Activated CD8-positive, alpha-beta memory T cell treated with anti-CD3 and anti-CD28 coated beads for 4 hours (primary cell): ENCODE results near the gene ITGAX.
"Not testable (repeated sequence)": the region's sequence is repeated elsewhere in the genome, so short reads cannot be mapped to it uniquely, and the experiment has no call there.

Experiments
- DNase-seq, 2 donors: peaks; one replicate each; pipeline ENCODE4 v3.0.0-alpha.2; 2020; ENCODE audit warnings: low read depth in 2 of 2

ITGAX gene

GRCh38 chr16:31354394-31355291 lies at the start of gene ITGAX:
ITGAX (plus strand) TSS chr16:31355176; CDS start chr16:31355255, 79 bp downstream.
- peak; percentile 52 to 53 for DNase-seq

- DNase-seq, result no peak
Measured at GRCh38 chr16:31305219-31305618, 49.8 kb upstream of the ITGAX start.

GRCh38 chr16:31308381-31308780 lies 46.6 kb upstream of the ITGAX start:
- not testable (repeated sequence) for DNase-seq

GRCh38 chr16:31322500-31322899 lies 32.5 kb upstream of the ITGAX start:
- DNase-seq, result no peak

- DNase-seq, result no peak
Measured at GRCh38 chr16:31323959-31324629, 30.9 kb upstream of the ITGAX start.

GRCh38 chr16:31325171-31325570 lies 29.8 kb upstream of the ITGAX start:
- no peak for DNase-seq

GRCh38 chr16:31327646-31328225 lies 27.2 kb upstream of the ITGAX start:
- DNase-seq, result no peak

GRCh38 chr16:31328322-31329052 lies 26.5 kb upstream of the ITGAX start:
- no peak for DNase-seq

GRCh38 chr16:31329671-31330552 lies 25.1 kb upstream of the ITGAX start:
- DNase-seq, result no peak

GRCh38 chr16:31330553-31330890 lies 24.5 kb upstream of the ITGAX start:
- DNase-seq, result no peak

- no peak for DNase-seq
Measured at GRCh38 chr16:31331141-31331764, 23.7 kb upstream of the ITGAX start.

- DNase-seq, result no peak
Measured at GRCh38 chr16:31331807-31332301, 23.1 kb upstream of the ITGAX start.

GRCh38 chr16:31332544-31332943 lies 22.4 kb upstream of the ITGAX start:
- no peak for DNase-seq

GRCh38 chr16:31333686-31334649 lies 21.0 kb upstream of the ITGAX start:
- DNase-seq, result no peak

GRCh38 chr16:31334934-31335333 lies 20.0 kb upstream of the ITGAX start:
- no peak for DNase-seq

- DNase-seq, result no peak
Measured at GRCh38 chr16:31335431-31335830, 19.5 kb upstream of the ITGAX start.

GRCh38 chr16:31338166-31338685 lies 16.8 kb upstream of the ITGAX start:
- DNase-seq, result not testable (repeated sequence)

- no peak for DNase-seq
Measured at GRCh38 chr16:31344712-31345111, 10.3 kb upstream of the ITGAX start.

GRCh38 chr16:31347445-31347844 lies 7.5 kb upstream of the ITGAX start:
- no peak for DNase-seq
